ENCODE data around the gene PDIA5.
"Not testable (repeated sequence)": the region's sequence is repeated elsewhere in the genome, so short reads cannot be mapped to it uniquely, and the experiment has no call there.

PDIA5 gene

GRCh38 chr3:123096126-123096525 lies 29.3 kb downstream of the PDIA5 start:
- DNase-seq: no peak

GRCh38 chr3:123096731-123097130 lies 29.9 kb downstream of the PDIA5 start:
- no peak for DNase-seq

GRCh38 chr3:123098426-123099330 lies 31.9 kb downstream of the PDIA5 start:
- DNase-seq: no peak

- no peak for DNase-seq
These were observed 32.7 kb downstream of the PDIA5 start for GRCh38 chr3:123099331-123100192.

GRCh38 chr3:123100193-123100776 lies 33.5 kb downstream of the PDIA5 start:
- no peak for DNase-seq

GRCh38 chr3:123102249-123102648 lies 35.4 kb downstream of the PDIA5 start:
- no peak for DNase-seq

GRCh38 chr3:123102826-123103225 lies 36.0 kb downstream of the PDIA5 start:
- no peak for DNase-seq

- no peak for DNase-seq
These were observed 37.7 kb downstream of the PDIA5 start for GRCh38 chr3:123104550-123104949.

GRCh38 chr3:123105201-123106189 lies 38.7 kb downstream of the PDIA5 start:
- no peak for DNase-seq

GRCh38 chr3:123110282-123110975 lies 43.6 kb downstream of the PDIA5 start:
- DNase-seq: no peak

- no peak for DNase-seq
These were observed 44.3 kb downstream of the PDIA5 start for GRCh38 chr3:123110976-123111615.

- DNase-seq: no peak
These were observed 44.8 kb downstream of the PDIA5 start for GRCh38 chr3:123111640-123112039.

- no peak for DNase-seq
These were observed 45.4 kb downstream of the PDIA5 start for GRCh38 chr3:123112232-123112631.

- not testable (repeated sequence) for DNase-seq
These were observed 45.8 kb downstream of the PDIA5 start for GRCh38 chr3:123112656-123113055.

GRCh38 chr3:123113889-123114450 lies 47.1 kb downstream of the PDIA5 start:
- no peak for DNase-seq

- no peak for DNase-seq
These were observed 49.3 kb downstream of the PDIA5 start for GRCh38 chr3:123116116-123116515.

GRCh38 chr3:123119388-123119787 lies 52.6 kb downstream of the PDIA5 start:
- DNase-seq: no peak

GRCh38 chr3:123119802-123120201 lies 53.0 kb downstream of the PDIA5 start:
- DNase-seq: no peak

- DNase-seq: no peak
These were observed 53.7 kb downstream of the PDIA5 start for GRCh38 chr3:123120573-123120972.

GRCh38 chr3:123122057-123122456 lies 55.2 kb downstream of the PDIA5 start:
- DNase-seq: no peak

All from T1000 (cell line).